GM21515 (cell line): ENCODE results near the gene DNAJC21.

Experiments used
- ATAC-seq: cut with Tn5 transposase; IDR thresholded peaks from one replicate; pipeline ENCODE4 v1.9.1; 2021; ENCODE audit not compliant: unreplicated experiment

DNAJC21 gene

DNA sequence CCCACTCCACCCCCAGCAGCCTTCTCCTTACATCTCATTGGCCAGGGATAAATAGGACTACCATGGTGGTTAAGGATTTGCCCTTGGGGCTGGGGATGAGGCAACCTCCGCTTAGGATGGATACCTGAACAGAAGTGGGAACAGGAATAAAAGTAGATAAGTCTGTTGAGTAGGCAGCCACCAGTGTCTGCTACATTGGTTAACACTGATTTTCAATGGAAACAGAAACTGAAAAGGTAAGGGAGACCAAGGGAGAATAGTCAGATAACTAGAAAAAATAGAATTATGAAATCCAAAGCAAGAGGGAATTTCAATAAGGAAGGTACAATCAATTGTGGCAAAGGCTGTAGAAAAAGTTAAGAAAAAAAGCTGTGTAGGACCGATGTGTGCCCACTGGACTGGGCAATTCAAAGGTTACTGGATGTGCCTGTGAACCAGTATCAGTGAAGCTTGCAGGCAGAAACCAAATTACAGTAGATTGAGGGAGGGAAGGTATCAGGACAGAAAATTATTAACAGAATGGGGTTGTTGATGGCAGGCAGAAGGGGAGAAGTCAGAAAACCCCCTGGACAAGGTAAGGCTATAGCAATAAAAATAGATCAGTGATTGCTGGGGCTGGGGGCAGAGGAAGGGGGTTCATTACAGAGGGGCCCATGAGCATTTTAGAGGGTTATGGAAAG lies 48.7 kb downstream of the DNAJC21 start:
- peak; percentile 65 for ATAC-seq

- no peak for ATAC-seq
These were observed 49.3 kb downstream of the DNAJC21 start for GRCh38 chr5:34978681-34979080.

GRCh38 chr5:34982823-34983222 lies 53.5 kb downstream of the DNAJC21 start:
- ATAC-seq, result no peak

DNA sequence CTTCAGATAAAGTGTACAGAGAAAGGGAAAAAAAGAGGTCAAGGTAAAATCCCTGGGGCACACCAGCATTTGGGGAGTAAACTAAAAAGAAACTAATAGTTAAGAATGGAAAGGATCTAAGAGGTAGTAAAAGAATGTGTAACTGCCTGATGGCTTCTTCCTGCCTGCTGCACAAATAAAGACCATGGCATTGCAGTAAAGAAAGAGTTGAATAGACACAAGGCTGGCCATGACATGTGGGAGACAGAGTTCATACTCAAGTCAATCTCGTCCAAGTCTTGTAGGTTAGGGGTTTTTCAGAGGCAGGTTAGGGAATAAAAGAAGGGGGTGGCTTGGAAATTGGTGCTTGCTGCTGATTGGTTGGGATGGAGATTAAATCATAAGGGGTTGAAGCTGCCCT lies 57.6 kb downstream of the DNAJC21 start:
- ATAC-seq, result no peak

DNA sequence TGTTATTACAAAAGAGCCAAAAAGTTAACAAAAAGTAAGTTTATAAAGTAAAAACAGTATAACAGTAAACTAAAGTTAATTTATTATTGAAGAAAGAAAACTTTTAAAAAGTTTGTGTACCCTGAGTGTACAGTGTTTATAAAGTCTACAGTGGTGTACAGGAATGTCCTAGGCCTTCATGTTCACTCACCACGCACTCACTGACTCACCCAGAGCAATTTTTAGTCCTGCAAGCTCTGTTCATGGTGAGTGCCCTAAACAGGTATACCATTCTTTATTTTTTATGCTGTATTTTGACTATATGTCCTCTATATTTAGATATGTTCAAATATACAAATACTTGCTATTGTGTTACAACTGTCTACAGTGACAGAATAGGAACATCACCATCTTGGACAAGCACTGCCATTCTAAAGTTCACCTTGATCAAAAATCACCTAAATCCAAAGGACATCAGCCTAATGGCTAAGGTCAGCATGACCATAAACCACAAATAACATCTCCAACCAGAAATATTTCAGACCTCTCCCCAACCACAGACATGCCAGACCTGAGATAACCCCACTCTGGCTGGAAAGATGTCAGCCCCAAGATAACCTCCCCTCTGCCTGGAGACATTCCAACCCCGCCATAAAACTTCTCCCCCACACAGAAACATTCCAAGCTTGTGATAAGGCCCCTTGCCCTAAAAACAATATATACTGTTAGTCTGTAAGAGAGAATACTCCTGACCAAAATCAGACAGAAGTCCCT lies 62.3 kb downstream of the DNAJC21 start:
- ATAC-seq, result no peak

DNA sequence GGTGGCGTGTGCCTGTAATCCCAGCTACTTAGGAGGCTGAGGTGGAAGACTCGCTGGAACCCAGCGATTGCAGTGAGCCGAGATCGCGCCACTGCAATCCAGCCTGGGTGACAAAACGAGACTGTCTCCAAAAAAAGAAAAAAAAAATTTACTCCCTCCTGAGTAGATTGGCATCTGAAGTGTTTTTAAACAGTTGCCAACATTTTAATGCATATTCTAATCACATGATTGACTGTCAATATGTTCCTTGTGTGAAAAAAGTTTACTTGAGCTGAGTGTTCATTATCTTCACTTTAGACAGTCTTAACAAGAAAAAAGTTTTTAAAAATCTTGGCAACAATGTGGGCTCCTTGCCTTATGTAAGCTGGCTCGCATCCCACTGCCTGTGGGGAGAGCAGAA lies 64.6 kb downstream of the DNAJC21 start:
- no peak for ATAC-seq

GRCh38 chr5:34996261-34996660 lies 66.9 kb downstream of the DNAJC21 start:
- ATAC-seq, result no peak

- ATAC-seq, result no peak
These were observed 68.9 kb downstream of the DNAJC21 start for GRCh38 chr5:34998058-34998789.

DNA sequence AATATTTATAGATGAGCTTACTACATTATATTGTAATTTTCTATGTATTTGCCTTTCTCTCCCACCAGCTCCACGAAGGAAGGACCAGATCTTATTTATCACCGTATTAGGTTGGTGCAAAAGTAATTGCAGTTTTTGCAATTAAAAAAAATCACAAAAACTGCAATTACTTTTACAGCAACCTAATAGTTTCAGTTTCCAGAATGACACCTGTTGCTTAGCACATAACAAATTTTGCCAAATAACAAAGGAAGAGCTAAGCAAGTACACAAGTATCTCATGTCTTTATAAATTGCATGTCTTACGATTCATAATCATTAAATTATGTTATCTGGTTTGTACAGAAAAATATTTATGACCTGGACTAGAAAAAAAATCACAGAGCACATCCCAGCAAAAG lies 72.5 kb downstream of the DNAJC21 start:
- ATAC-seq, result no peak

- ATAC-seq, result no peak
These were observed 73.1 kb downstream of the DNAJC21 start for GRCh38 chr5:35002459-35002858.

DNA sequence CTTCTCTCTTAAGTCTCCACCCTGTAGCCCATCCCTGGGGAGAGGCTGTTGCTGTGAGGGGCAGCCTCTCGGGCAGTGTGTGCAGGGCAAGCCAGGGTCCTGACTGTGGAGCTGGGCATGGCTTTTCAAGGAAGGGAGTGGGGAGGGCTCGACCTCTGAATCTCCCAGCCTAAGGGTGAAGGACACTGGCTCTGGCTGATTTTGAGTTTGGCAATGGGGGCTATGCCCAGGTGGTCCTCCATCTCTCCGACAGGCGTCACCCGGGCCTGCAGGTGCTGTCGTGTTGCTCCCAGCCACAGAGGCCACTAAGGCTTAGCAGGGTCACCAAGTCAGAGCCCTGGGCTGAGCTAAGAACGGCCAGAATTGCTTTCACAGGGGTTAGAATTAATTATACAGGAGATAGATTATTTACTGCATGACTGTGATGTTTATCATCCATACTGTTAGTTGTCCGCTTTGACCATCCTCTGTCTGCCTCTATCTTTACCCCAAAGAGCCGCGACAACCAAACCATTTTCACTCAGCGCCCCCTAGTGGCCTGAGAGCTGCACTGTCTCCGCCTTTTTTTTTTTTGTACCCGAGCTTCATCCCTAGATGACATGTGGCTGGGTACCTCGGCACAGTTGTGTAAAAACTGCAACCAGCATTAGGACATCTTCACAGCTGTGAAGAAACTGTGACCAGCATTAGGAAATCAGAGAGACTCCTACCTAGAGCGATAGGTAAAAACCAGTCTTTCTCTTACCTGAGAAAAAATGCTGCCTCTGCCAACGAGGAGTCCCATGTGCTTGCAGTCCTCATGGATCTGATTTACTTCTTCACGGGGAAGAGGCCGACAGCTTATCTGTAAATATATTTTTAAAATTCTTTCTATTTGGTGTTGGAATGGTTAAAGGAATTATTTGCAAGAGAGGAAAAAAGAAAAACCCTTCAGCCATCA lies 73.9 kb downstream of the DNAJC21 start:
- peak; percentile 76 for ATAC-seq

GRCh38 chr5:35004200-35004599 lies 74.8 kb downstream of the DNAJC21 start:
- ATAC-seq, result no peak

DNA sequence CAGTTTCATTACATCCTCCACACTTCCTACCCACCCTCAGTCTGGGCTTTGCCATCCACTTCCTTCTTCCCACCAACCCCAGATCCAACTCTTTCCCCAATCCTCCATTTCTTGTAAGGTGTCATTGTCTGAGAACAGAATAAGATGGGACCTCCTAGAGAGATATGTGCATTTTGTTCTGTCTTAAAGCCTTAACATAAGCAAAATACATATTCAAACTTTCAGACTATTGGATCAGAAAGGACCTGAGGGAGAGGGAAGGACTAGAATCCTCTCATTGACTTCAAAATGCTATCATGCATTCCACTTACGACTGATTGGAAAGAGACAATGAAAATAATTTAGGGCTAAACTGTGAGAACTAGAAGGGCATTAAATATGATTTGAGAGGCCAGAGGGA lies 75.4 kb downstream of the DNAJC21 start:
- no peak for ATAC-seq
